Keratinocyte (primary cell): ENCODE data around the gene AGER. TPM values are rescaled to one million over a fixed set of nuclear protein-coding genes. Genes with fewer than 3 reads are reported as not detected.

ENCODE experiments used
- DNase-seq: peaks from one replicate; pipeline ENCODE4 v3.0.0-alpha.2; 2011; ENCODE audit warnings: low read depth, missing footprints, low spot score
- FAIRE-seq: peaks from 2 replicates; lab custom pipeline; 2011; peaks lifted over from hg19 to GRCh38; lab: Jason Lieb, UNC
- H2AFZ ChIP-seq: 2 replicates; pipeline ENCODE4 v1.6.0; 2012; ENCODE audit warnings: low read length, control low read depth, inconsistent platforms; ENCODE audit not compliant: control insufficient read depth
- H3K27ac ChIP-seq: 2 replicates; pipeline ENCODE4 v1.5.1; 2011; ENCODE audit warnings: low read length; ENCODE audit not compliant: control insufficient read depth, insufficient read depth
- H3K27me3 ChIP-seq: 3 replicates; pipeline ENCODE4 v1.6.0; 2011; ENCODE audit warnings: low read length; ENCODE audit not compliant: control insufficient read depth, insufficient read depth; ENCODE audit errors: extremely low read depth
- H3K36me3 ChIP-seq, 2 experiments: 2 replicates in 1 of 2; 3 replicates in 1 of 2; pipeline ENCODE4 v1.5.1; 2011; ENCODE audit warnings: low read length in 2 of 2, mild to moderate bottlenecking in 1 of 2; ENCODE audit not compliant: control insufficient read depth in 2 of 2, insufficient read depth in 2 of 2; ENCODE audit errors: extremely low read depth in 1 of 2
- H3K4me1 ChIP-seq: 3 replicates; pipeline ENCODE4 v1.5.1; 2011; ENCODE audit warnings: low read length; ENCODE audit not compliant: control insufficient read depth, insufficient read depth; ENCODE audit errors: extremely low read depth
- H3K4me2 ChIP-seq: 3 replicates; pipeline ENCODE4 v1.6.0; 2011; ENCODE audit warnings: low read depth, low read length; ENCODE audit not compliant: control insufficient read depth, insufficient read depth; ENCODE audit errors: extremely low read depth
- H3K4me3 ChIP-seq, 3 experiments: fragments of 200-600 bp in 1 of 3; sonication (generic) in 1 of 3; 2 replicates in 2 of 3; 3 replicates in 1 of 3; pipeline ENCODE4 v1.5.1; 2011 to 2016; ENCODE audit warnings: low read length in 3 of 3, mild to moderate bottlenecking in 3 of 3, control low read depth in 2 of 3, inconsistent platforms in 1 of 3, low read depth in 1 of 3, mixed read lengths in 1 of 3, mixed run types in 1 of 3, moderate library complexity in 1 of 3; ENCODE audit not compliant: control insufficient read depth in 2 of 3, insufficient read depth in 2 of 3; ENCODE audit errors: extremely low read depth in 1 of 3
- H3K79me2 ChIP-seq: 2 replicates; pipeline ENCODE4 v1.6.0; 2012; ENCODE audit warnings: low read length; ENCODE audit not compliant: control insufficient read depth, insufficient read depth
- H3K9ac ChIP-seq: 3 replicates; pipeline ENCODE4 v1.6.0; 2011; ENCODE audit warnings: low read length; ENCODE audit not compliant: control insufficient read depth, insufficient read depth; ENCODE audit errors: extremely low read depth
- H3K9me1 ChIP-seq: 3 replicates; pipeline ENCODE4 v1.6.0; 2011; ENCODE audit warnings: low read length; ENCODE audit not compliant: control insufficient read depth, insufficient read depth; ENCODE audit errors: extremely low read depth
- H3K9me3 ChIP-seq: 2 replicates; pipeline ENCODE4 v1.5.1; 2012; ENCODE audit warnings: low read depth, low read length; ENCODE audit not compliant: control insufficient read depth
- H4K20me1 ChIP-seq: 3 replicates; pipeline ENCODE4 v1.6.0; 2011; ENCODE audit warnings: low read length; ENCODE audit not compliant: control insufficient read depth, insufficient read depth; ENCODE audit errors: extremely low read depth
- EZH2 ChIP-seq: IDR thresholded peaks from one replicate; pipeline ENCODE4 v1.6.1; 2012; ENCODE audit warnings: inconsistent platforms, mild to moderate bottlenecking, low read length, moderate library complexity
- dilution Hi-C: fragments of 300-500 bp; cut with MboI; formaldehyde crosslinking; loops from one replicate; pipeline ENCODE4 v1.7.0; 2020; ENCODE audit warnings: low sequenced_read_pairs; ENCODE audit not compliant: extremely low pct_ligation_motif_present
- polyA plus RNA-seq, 5 experiments: library from polyadenylated mRNA; depleted of rRNA in 3 of 5; stranded (reverse) in 3 of 5; stranded (forward) in 1 of 5; unstranded in 1 of 5; fragments of >200 nt; gene quantifications; 1 replicate in 1 of 5; 2 replicates in 3 of 5; 3 replicates in 1 of 5; pipeline versions ENCODE4 v1.2.1 to v1.2.3, GENCODE V29; 2011 to 2012; ENCODE audit warnings: missing spikeins in 2 of 5, low read depth in 1 of 5, low replicate concordance in 1 of 5
- TF ChIP-seq, protein P1 (sequence below), 3 experiments: IDR thresholded peaks in 1 of 3; conservative IDR thresholded peaks in 1 of 3; optimal IDR thresholded peaks in 1 of 3; 2 replicates in 2 of 3; 3 replicates in 1 of 3; pipeline versions ENCODE3 to v1.5.1; 2011; ENCODE audit warnings: low read length in 3 of 3, mild to moderate bottlenecking in 3 of 3, moderate library complexity in 2 of 3, control low read depth in 1 of 3, inconsistent platforms in 1 of 3; ENCODE audit not compliant: insufficient read depth in 2 of 3; ENCODE audit errors: extremely low read depth in 1 of 3

The AGER gene
- polyA plus RNA-seq, 1 donor (not counting 4 experiments of a cell fraction or from before 2014, with no cell fraction given), result 2.4 TPM

DNA sequence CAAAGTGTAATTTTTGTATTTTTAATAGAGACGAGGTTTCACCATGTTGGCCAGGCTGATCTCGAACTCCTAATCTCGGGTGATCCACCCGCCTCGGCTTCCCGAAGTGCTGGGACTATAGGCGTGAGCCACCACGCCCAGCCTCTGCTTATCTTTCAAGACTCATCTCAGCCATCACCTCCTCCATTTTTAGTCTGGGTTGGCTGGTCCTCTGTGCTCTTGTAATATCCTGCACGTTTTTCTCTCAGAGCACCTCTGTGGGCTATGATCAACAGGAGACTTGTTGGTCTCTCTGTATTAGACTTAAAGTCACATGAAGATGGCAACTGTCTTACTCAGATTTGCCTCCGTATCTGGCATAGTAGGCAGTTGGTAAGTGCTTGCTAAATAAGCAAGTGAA lies 32.2 kb upstream of the AGER start:
- Histone ChIP-seq H3K4me3 (no peak overlapping the region), H4K20me1 (no peaks in the 10 kb centered on the region), H3K27ac (no peak overlapping the region), H2AFZ (no peak overlapping the region), H3K4me1 (no peaks in the 10 kb centered on the region), H3K79me2 (no peaks in the 10 kb centered on the region), H3K27me3 (peaks cover 13% of the 10 kb centered on the region), H3K9me1 (no peaks in the 10 kb centered on the region), H3K36me3 (no peaks in the 10 kb centered on the region), H3K9me3 (no peaks in the 10 kb centered on the region), H3K9ac (no peak overlapping the region), H3K4me2 (no peak overlapping the region)
- dilution Hi-C loops, result no loop called here
- TF ChIP-seq EZH2, result no peak
- no peak for FAIRE-seq
- DNase-seq, result no peak

DNA sequence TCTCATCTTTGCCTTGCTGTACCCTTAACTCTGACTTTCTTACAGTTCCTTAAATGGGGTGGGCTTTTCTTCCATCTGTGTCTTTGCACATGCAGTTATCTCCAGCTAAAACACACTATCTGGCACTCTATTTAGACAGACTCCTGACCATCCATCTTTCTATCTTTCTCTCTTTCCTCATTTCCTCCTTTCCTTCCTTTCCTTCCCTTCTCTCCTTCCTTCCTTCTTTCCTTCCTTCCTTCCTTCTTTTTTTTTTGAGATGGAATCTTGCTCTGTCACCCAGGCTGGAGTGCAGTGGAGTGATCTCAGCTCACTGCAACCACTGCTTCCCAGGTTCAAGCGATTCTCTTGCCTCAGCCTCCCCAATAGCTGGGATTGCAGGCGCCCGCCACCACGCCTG lies 31.6 kb upstream of the AGER start:
- no peak for TF ChIP-seq EZH2
- TF ChIP-seq, protein P1, sequence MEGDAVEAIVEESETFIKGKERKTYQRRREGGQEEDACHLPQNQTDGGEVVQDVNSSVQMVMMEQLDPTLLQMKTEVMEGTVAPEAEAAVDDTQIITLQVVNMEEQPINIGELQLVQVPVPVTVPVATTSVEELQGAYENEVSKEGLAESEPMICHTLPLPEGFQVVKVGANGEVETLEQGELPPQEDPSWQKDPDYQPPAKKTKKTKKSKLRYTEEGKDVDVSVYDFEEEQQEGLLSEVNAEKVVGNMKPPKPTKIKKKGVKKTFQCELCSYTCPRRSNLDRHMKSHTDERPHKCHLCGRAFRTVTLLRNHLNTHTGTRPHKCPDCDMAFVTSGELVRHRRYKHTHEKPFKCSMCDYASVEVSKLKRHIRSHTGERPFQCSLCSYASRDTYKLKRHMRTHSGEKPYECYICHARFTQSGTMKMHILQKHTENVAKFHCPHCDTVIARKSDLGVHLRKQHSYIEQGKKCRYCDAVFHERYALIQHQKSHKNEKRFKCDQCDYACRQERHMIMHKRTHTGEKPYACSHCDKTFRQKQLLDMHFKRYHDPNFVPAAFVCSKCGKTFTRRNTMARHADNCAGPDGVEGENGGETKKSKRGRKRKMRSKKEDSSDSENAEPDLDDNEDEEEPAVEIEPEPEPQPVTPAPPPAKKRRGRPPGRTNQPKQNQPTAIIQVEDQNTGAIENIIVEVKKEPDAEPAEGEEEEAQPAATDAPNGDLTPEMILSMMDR (optimal IDR thresholded peaks at IDR 0.05 in 1 of 3, IDR thresholded peaks at IDR 0.05 in 1 of 3, conservative IDR thresholded peaks at IDR 0.05 in 1 of 3; ENCODE audit: extremely low read depth in 1 of 3, insufficient read depth in 2 of 3, low read length in 3 of 3), result no peak
- H2AFZ ChIP-seq, result no peak overlapping the region
- FAIRE-seq, result no peak

DNA sequence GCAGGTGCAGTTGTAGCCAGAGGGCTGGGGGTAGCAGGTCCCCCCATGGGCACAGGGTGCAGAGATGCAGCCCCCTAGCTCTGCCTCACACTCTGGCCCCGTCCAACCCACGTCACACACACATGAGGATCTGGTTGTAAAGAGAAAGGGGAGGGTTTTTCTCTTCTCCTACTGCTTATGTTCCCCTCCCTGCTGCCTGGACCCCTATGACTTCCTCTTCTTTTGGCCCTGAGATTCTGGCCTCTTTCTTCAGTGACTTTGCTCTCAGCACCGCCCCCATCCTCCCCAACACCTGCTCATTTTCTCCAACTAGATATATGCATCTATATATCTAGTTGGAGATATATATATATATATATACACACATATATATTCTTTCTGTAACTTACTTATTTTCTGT lies 30.1 kb upstream of the AGER start:
- FAIRE-seq (no peak), DNase-seq (no peak)
- Histone ChIP-seq H2AFZ (no peak overlapping the region), H3K79me2 (no peaks in the 10 kb centered on the region), H3K9ac (no peak overlapping the region), H3K4me1 (no peaks in the 10 kb centered on the region), H3K36me3 (no peaks in the 10 kb centered on the region), H3K9me3 (no peaks in the 10 kb centered on the region), H3K4me3 (no peak overlapping the region), H3K4me2 (no peak overlapping the region), H4K20me1 (no peaks in the 10 kb centered on the region), H3K27me3 (peaks cover 5% of the 10 kb centered on the region), H3K27ac (no peak overlapping the region), H3K9me1 (no peaks in the 10 kb centered on the region)
- TF ChIP-seq, protein P1 (optimal IDR thresholded peaks at IDR 0.05 in 1 of 3, IDR thresholded peaks at IDR 0.05 in 1 of 3, conservative IDR thresholded peaks at IDR 0.05 in 1 of 3; ENCODE audit: extremely low read depth in 1 of 3, insufficient read depth in 2 of 3, low read length in 3 of 3), result no peak
- no peak for TF ChIP-seq EZH2
- dilution Hi-C loops, result no loop called here

More for the DNA sequence above, 31.6 kb upstream of the AGER start:
- no peak overlapping the region for H3K9ac ChIP-seq
- H4K20me1 ChIP-seq, result no peaks in the 10 kb centered on the region
- no peak overlapping the region for H3K27ac ChIP-seq
- H3K4me3 ChIP-seq, result no peak overlapping the region
- no peaks in the 10 kb centered on the region for H3K9me3 ChIP-seq
- H3K4me2 ChIP-seq, result no peak overlapping the region
- no peaks in the 10 kb centered on the region for H3K9me1 ChIP-seq
- H3K4me1 ChIP-seq, result no peaks in the 10 kb centered on the region
- no peak for DNase-seq
- H3K79me2 ChIP-seq, result no peaks in the 10 kb centered on the region
- dilution Hi-C loops, result no loop called here
- no peaks in the 10 kb centered on the region for H3K36me3 ChIP-seq
- H3K27me3 ChIP-seq, result peaks cover 13% of the 10 kb centered on the region
